ENCODE measurements around the gene PPP4R4. TPM values are rescaled to one million over a fixed set of nuclear protein-coding genes. Genes with fewer than 3 reads are reported as not detected.

Gene PPP4R4
- total RNA-seq, 1 experiment from 2014 or later = 5.5 TPM

DNA sequence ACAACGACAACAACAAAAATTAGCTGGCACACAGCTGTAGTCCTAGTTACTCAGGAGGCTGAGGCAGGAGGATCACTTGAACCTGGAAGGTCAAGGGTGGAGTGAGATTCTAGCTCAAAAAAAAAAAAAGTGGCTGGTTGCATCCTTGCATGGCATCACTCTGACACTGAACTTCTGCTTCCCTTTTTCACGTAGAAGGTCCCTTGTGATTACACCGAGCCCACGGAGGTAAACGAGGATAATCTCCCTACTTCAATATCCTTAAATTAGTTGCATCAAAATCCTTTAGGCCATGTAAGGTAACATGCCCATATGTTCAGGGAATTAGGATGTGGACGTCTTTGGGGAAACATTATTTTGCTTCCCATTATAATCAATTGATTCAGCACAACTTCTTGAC, 4.0 kb upstream of the PPP4R4 start (continued):
- TF ChIP-seq, protein P1, sequence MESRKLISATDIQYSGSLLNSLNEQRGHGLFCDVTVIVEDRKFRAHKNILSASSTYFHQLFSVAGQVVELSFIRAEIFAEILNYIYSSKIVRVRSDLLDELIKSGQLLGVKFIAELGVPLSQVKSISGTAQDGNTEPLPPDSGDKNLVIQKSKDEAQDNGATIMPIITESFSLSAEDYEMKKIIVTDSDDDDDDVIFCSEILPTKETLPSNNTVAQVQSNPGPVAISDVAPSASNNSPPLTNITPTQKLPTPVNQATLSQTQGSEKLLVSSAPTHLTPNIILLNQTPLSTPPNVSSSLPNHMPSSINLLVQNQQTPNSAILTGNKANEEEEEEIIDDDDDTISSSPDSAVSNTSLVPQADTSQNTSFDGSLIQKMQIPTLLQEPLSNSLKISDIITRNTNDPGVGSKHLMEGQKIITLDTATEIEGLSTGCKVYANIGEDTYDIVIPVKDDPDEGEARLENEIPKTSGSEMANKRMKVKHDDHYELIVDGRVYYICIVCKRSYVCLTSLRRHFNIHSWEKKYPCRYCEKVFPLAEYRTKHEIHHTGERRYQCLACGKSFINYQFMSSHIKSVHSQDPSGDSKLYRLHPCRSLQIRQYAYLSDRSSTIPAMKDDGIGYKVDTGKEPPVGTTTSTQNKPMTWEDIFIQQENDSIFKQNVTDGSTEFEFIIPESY (IDR thresholded peaks at IDR 0.05; ENCODE audit: extremely low read depth, insufficient replicate concordance, low read length) = no peak

DNA sequence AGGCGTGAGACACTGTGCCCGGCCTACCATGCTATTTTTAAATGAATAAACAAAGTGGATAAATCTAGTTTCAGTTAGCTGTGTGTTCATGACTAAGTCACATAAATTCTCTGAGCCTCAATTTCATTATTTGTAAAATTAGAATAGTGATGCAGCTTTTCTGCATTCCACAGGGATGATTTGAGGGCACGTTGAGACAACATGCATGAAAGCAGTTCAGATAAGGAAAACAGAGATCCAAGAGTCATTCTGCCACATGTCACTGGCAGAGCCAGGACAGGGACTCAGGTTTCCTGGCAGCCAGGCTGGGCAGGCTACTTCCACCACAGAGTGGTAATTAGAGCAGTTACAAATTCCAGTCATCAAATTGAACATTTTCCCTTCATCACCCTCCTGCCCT, 2.9 kb upstream of the PPP4R4 start:
- Histone ChIP-seq H3K79me2 (ENCODE audit: insufficient read depth, low read length) (no peaks in the 10 kb centered on the region), H3K9me3 (ENCODE audit: control insufficient read depth in 1 of 2, insufficient read depth in 1 of 2, low read depth in 1 of 2, low read length in 2 of 2) (no peaks in the 10 kb centered on the region), H3K4me2 (ENCODE audit: low read length) (no peak overlapping the region), H3K9me2 (ENCODE audit: insufficient read depth) (no peaks in the 10 kb centered on the region), H4K20me1 (ENCODE audit: insufficient read depth) (no peaks in the 10 kb centered on the region), H3K36me3 (ENCODE audit: control insufficient read depth in 1 of 2, insufficient read depth in 2 of 2, low read length in 2 of 2) (no peaks in the 10 kb centered on the region), H3K4me3 (replicated peaks in 1 of 2; ENCODE audit: low read depth in 1 of 2, low read length in 2 of 2) (no peak overlapping the region), H3K27ac (ENCODE audit: low read depth, low read length) (no peak overlapping the region), H3K27me3 (ENCODE audit: insufficient read depth, low read length) (no peaks in the 10 kb centered on the region), H3K9ac (ENCODE audit: low read length) (no peak overlapping the region), H3K4me1 (ENCODE audit: control insufficient read depth in 1 of 2, insufficient read depth in 2 of 2, low read length in 2 of 2) (peaks cover 3 to 14% of the 10 kb centered on the region in 2 experiments; a peak in 3 of 4 replicates), H2AFZ (ENCODE audit: low read depth, low read length, poor library complexity, severe bottlenecking) (no peak overlapping the region)
- TF ChIP-seq ZFX (IDR thresholded peaks at IDR 0.05) (no peak), YY1 (IDR thresholded peaks at IDR 0.05; ENCODE audit: extremely low read depth, insufficient replicate concordance, low read depth, low read length) (no peak), EZH2 (IDR thresholded peaks at IDR 0.05) (no peak), TCF7L2 (IDR thresholded peaks at IDR 0.05; ENCODE audit: borderline replicate concordance, extremely low read depth, insufficient read depth, insufficient read length) (no peak), SIN3A (IDR thresholded peaks at IDR 0.05; ENCODE audit: low read depth) (no peak), RAD21 (IDR thresholded peaks at IDR 0.05; ENCODE audit: low read depth) (no peak)
- TF ChIP-seq, protein P2, sequence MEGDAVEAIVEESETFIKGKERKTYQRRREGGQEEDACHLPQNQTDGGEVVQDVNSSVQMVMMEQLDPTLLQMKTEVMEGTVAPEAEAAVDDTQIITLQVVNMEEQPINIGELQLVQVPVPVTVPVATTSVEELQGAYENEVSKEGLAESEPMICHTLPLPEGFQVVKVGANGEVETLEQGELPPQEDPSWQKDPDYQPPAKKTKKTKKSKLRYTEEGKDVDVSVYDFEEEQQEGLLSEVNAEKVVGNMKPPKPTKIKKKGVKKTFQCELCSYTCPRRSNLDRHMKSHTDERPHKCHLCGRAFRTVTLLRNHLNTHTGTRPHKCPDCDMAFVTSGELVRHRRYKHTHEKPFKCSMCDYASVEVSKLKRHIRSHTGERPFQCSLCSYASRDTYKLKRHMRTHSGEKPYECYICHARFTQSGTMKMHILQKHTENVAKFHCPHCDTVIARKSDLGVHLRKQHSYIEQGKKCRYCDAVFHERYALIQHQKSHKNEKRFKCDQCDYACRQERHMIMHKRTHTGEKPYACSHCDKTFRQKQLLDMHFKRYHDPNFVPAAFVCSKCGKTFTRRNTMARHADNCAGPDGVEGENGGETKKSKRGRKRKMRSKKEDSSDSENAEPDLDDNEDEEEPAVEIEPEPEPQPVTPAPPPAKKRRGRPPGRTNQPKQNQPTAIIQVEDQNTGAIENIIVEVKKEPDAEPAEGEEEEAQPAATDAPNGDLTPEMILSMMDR (IDR thresholded peaks at IDR 0.05 in 2 of 3, conservative IDR thresholded peaks at IDR 0.05 in 1 of 3; ENCODE audit: borderline replicate concordance in 1 of 3, insufficient read depth in 1 of 3, low read depth in 2 of 3, low read length in 2 of 3) = no peak
- intact Hi-C loops (cut with micrococcal nuclease) = no loop called here
- ChIA-PET POLR2A (no interaction called here), RAD21 (ENCODE audit: low non-redundant PET in 1 of 2, low total read pairs in 2 of 2, uncharacterized antibody in 2 of 2, unreplicated experiment in 2 of 2) (no interaction called here), CTCF (interaction anchor here (1.8 kb wide), 1 partner anchor 35 kb away, joined by 6 read pairs; no protein-coding TSS in a partner anchor)
- BruUV-seq (replicated peaks) = no TSS peak
- ATAC-seq (no peak), DNase-seq (ENCODE audit: low read depth, low spot score) (no peak)
